Duodenal mucosa (tissue), 2 donors: Measurements from ENCODE around the gene SULT1C4.

Experiments
- H3K27ac ChIP-seq: one replicate; pipeline ENCODE4 v1.7.0; 2013; ENCODE audit warnings: low read depth, low read length
- H3K27me3 ChIP-seq, 2 donors: one replicate each; pipeline ENCODE4 v1.7.0; 2013; ENCODE audit warnings: low read length in 2 of 2, control low read depth in 1 of 2; ENCODE audit not compliant: insufficient read depth in 2 of 2, control insufficient read depth in 1 of 2
- H3K36me3 ChIP-seq, 2 donors: one replicate each; pipeline ENCODE4 v1.7.0; 2013; ENCODE audit warnings: low read length in 2 of 2, control low read depth in 1 of 2; ENCODE audit not compliant: insufficient read depth in 2 of 2, control insufficient read depth in 1 of 2
- H3K4me1 ChIP-seq, 2 donors: one replicate each; pipeline ENCODE4 v1.7.0; 2013; ENCODE audit warnings: low read length in 2 of 2, control low read depth in 1 of 2; ENCODE audit not compliant: insufficient read depth in 2 of 2, control insufficient read depth in 1 of 2
- H3K4me3 ChIP-seq, 2 donors: one replicate each; pipeline ENCODE4 v1.7.0; 2013; ENCODE audit warnings: low read length in 2 of 2, low read depth in 1 of 2
- H3K9ac ChIP-seq, 2 donors: one replicate each; pipeline ENCODE4 v1.7.0; 2013; ENCODE audit warnings: low read length in 2 of 2, low read depth in 1 of 2
- H3K9me3 ChIP-seq, 2 donors: one replicate each; pipeline ENCODE4 v1.7.0; 2013; ENCODE audit warnings: low read length in 2 of 2, control low read depth in 1 of 2; ENCODE audit not compliant: control insufficient read depth in 1 of 2

The SULT1C4 gene

DNA sequence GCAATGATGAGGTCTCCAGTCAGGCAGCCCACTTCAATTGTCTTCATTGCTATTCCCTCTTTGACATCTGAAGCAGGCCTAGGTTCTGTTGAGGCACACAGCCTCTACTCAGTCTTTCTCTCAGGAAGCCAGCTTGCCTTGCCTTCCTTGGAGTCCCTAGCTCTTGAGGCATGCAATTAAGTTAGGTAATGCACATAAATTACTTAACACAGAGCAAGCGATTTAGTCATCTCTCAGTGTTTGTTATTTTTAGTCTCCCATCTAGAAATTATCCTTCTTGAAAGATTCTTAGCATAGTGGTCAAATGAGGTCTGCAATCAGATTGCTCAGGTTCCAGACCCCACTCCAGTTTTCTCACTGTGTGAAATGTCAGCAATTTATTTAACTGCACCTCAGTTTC is 32.0 kb downstream of the SULT1C4 start:
- H3K9me3 ChIP-seq = peaks cover 0 to 8% of the 10 kb centered on the region in 2 donors
- no peaks in the 10 kb centered on the region for H3K4me1 ChIP-seq
- H3K4me3 ChIP-seq = no peak overlapping the region
- H3K9ac ChIP-seq = no peak overlapping the region
- H3K36me3 ChIP-seq = no peaks in the 10 kb centered on the region
- H3K27me3 ChIP-seq = no peaks in the 10 kb centered on the region
- H3K27ac ChIP-seq = no peak overlapping the region

- Histone ChIP-seq H3K4me3 (no peak overlapping the region), H3K9me3 (no peaks in the 10 kb centered on the region), H3K4me1 (no peaks in the 10 kb centered on the region), H3K9ac (no peak overlapping the region), H3K27me3 (no peaks in the 10 kb centered on the region), H3K27ac (no peak overlapping the region), H3K36me3 (no peaks in the 10 kb centered on the region)
Measured at GRCh38 chr2:108412995-108413710, 35.4 kb downstream of the SULT1C4 start.

DNA sequence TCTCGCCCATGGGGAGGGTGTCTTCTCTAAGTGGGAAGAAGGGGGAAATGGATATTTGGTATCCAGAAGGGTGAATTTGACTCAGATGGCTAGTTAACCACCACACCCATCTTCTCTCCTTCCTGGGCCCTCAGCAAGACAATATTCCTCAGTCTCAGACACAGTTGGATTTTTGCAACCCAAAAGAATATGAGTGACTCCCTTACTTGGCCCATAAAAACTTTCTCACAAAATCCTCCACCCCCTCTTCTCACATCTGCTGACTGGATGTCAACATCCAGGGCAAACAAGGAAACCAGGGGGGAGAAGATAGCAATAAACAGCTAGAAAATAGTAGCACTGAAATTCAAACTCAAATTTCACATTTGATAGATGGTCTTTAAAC is 35.9 kb downstream of the SULT1C4 start:
- no peaks in the 10 kb centered on the region for H3K27me3 ChIP-seq
- H3K27ac ChIP-seq = no peak overlapping the region
- H3K4me1 ChIP-seq = no peaks in the 10 kb centered on the region
- H3K9me3 ChIP-seq = no peaks in the 10 kb centered on the region
- H3K9ac ChIP-seq = no peak overlapping the region
- no peak overlapping the region for H3K4me3 ChIP-seq
- H3K36me3 ChIP-seq = no peaks in the 10 kb centered on the region

- Histone ChIP-seq H3K27ac (no peak overlapping the region), H3K9me3 (no peaks in the 10 kb centered on the region), H3K36me3 (no peaks in the 10 kb centered on the region), H3K4me3 (no peak overlapping the region), H3K27me3 (no peaks in the 10 kb centered on the region), H3K9ac (no peak overlapping the region), H3K4me1 (no peaks in the 10 kb centered on the region)
Measured at GRCh38 chr2:108414256-108414876, 36.6 kb downstream of the SULT1C4 start.

DNA sequence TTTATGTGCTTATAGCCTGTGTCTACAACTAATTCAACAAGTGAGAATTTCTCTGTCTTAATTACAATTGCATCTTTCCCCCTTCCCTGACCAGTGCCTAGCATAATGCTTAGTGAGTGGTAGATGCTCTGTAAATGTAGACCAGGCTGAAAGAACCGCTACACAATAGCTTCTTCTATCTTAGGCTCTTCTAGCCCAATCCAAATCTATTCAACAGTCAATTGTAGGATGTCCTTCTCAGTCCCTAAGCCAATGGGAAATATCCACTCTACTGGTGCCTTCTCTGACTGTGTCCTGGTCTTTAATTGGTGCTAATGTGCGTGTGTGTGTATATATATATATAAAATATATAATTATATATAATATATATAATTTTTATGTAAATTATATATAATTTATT is 37.2 kb downstream of the SULT1C4 start:
- Histone ChIP-seq H3K27ac (no peak overlapping the region), H3K9me3 (no peaks in the 10 kb centered on the region), H3K4me1 (no peaks in the 10 kb centered on the region), H3K9ac (no peak overlapping the region), H3K4me3 (no peak overlapping the region), H3K27me3 (no peaks in the 10 kb centered on the region), H3K36me3 (no peaks in the 10 kb centered on the region)

GRCh38 chr2:108417254-108417653 is 39.5 kb downstream of the SULT1C4 start:
- Histone ChIP-seq H3K4me3 (no peak overlapping the region), H3K36me3 (no peaks in the 10 kb centered on the region), H3K9ac (no peak overlapping the region), H3K9me3 (no peaks in the 10 kb centered on the region), H3K27me3 (no peaks in the 10 kb centered on the region), H3K4me1 (no peaks in the 10 kb centered on the region), H3K27ac (no peak overlapping the region)

- Histone ChIP-seq H3K4me3 (no peak overlapping the region), H3K36me3 (no peaks in the 10 kb centered on the region), H3K9me3 (no peaks in the 10 kb centered on the region), H3K27ac (no peak overlapping the region), H3K27me3 (no peaks in the 10 kb centered on the region), H3K4me1 (no peaks in the 10 kb centered on the region), H3K9ac (no peak overlapping the region)
Measured at GRCh38 chr2:108418416-108418815, 40.7 kb downstream of the SULT1C4 start.

- Histone ChIP-seq H3K9me3 (no peaks in the 10 kb centered on the region), H3K9ac (no peak overlapping the region), H3K27ac (no peak overlapping the region), H3K27me3 (no peaks in the 10 kb centered on the region), H3K4me1 (no peaks in the 10 kb centered on the region), H3K36me3 (no peaks in the 10 kb centered on the region), H3K4me3 (no peak overlapping the region)
Measured at GRCh38 chr2:108423067-108423466, 45.3 kb downstream of the SULT1C4 start.

GRCh38 chr2:108423502-108424251 is 45.9 kb downstream of the SULT1C4 start:
- H3K4me1 ChIP-seq = no peaks in the 10 kb centered on the region
- H3K27me3 ChIP-seq = no peaks in the 10 kb centered on the region
- no peaks in the 10 kb centered on the region for H3K36me3 ChIP-seq
- H3K9ac ChIP-seq = no peak overlapping the region
- H3K27ac ChIP-seq = no peak overlapping the region
- no peak overlapping the region for H3K4me3 ChIP-seq
- no peaks in the 10 kb centered on the region for H3K9me3 ChIP-seq

DNA sequence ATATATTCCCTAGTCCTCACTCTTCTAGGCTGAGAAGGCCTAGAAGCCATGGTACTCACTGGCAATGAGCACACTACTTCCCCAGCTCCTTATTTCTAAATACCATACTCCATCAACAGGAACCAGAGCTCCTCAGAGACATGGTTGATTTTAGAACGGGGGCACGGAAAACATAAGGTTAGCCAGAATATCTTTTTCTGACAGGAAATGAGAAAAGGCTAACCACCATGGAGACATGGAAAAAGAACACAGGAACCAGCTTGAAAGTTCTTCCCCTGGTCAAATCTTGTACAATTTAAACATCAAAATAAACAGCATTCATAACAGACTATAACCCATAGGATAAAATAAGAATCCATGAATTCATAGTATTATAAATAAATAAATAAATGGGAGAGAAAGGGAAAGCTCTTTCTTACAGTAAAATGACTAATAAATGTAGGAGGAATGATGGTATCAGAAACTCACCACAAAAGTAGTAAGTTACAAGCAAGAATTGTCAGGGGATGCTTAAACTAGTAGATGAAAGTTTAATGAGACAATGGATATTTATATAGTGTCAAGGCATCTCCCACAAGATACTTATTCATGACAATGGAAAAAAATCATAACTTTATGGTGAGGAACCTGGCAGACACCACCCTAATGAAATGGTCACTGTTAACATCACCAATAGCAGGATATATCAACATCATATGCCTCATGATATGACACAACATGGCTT is 50.7 kb downstream of the SULT1C4 start:
- no peaks in the 10 kb centered on the region for H3K27me3 ChIP-seq
- no peak overlapping the region for H3K9ac ChIP-seq
- H3K4me1 ChIP-seq = no peaks in the 10 kb centered on the region
- H3K4me3 ChIP-seq = no peak overlapping the region
- H3K9me3 ChIP-seq = no peaks in the 10 kb centered on the region
- H3K27ac ChIP-seq = no peak overlapping the region
- no peaks in the 10 kb centered on the region for H3K36me3 ChIP-seq
